ACHN (cell line): Measurements from ENCODE around the gene MAGI3.

Experiments
- DNase-seq: peaks from one replicate; pipeline ENCODE4 v3.0.0-alpha.2; 2015
- in situ Hi-C: cut with HindIII; loops from 2 replicates; pipeline ENCODE4 v1.10.0; 2017; ENCODE audit warnings: low sequenced_read_pairs, low pct_ligation_motif_present, low pct_unique_long_range_greater_than_20kb

Gene MAGI3

DNA sequence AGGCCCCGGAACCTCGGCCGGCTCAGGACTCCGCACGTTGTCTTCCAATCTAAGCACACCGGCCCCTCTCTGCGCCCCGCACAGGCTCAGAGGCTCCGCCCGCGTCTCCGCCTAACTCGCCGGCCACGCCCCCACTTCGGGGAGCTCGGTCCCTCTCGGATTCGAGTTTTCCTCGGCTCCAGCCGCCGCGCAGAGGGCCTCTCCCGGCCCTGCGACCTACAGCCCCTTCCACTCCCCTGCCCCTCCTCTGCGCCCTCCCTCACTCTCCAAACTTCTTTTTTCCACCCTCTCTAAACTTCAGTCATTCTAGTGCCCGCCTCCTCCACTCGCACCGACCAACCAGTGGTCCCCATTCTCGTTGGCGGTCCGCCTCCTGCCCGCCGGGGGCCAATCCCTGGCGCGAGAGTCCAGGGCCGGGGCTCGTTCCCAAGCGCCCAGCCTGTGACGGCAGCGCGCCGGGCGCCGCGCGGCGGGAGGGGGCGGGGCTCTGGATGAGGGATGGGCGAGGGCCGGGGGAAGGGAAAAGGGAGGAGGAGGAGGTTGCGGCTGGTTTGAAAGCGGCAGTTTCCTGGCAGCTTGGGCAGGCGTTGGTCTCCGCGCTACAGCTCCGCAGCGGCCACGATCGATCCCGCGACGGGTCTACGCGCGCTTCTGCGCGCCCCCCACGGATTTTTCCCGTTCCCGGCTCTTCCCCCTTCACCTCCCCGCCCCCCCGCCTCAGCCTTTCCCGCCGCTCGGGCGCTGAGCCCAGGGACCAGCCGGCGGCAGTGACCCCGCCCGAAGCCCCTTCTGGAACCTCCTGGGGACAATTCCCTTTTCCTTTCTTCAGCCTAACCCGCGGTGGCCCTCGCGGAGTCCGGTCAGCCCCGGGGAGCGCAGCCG lies at the start of gene MAGI3:
Gene MAGI3, plus strand, starts transcription at position 563 of the 882 bp plus-strand sequence. CDS start 519 bp downstream, outside the sequence.
- in situ Hi-C loops: no loop called here
- peak; percentile 96 for DNase-seq

DNA sequence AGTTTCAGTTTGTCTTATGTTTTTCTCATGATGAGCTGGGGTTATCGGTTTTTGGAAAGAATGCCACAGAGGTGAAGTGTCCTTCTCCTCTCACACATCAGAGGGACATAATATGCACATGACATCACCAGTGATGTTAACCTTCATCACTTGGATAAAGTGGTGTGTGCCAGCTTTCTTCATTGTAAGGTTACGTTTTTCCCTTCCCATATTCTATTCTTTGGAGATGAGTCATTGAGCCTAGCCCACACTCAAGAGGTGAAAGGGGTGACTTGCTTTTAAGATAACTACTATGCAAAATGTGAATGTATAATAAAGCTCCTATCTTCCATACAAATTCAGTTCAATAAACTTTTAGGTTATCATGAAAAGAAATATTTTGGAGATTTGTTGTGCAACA lies 36.7 kb upstream of the MAGI3 start:
- DNase-seq: no peak
- in situ Hi-C loops: no loop called here

DNA sequence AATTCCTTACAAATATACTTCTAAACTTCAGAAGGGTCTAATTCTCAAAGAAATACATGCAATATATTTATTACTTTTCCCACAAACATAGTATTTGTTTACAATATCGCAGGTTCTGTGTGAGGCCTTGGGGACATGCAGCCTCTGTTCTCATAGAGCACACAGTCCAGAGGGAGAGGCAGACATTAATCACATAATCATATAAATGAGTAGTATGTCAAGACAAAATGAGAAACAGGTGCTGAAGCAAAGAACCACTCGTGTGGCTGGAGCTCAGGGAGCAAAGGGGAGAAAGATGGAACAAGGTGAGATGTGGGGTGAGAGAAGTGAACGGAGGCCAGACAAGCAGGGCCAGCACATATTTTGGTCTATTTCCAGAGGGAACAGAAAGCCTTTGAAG lies 26.4 kb upstream of the MAGI3 start:
- no peak for DNase-seq
- in situ Hi-C loops: no loop called here

DNA sequence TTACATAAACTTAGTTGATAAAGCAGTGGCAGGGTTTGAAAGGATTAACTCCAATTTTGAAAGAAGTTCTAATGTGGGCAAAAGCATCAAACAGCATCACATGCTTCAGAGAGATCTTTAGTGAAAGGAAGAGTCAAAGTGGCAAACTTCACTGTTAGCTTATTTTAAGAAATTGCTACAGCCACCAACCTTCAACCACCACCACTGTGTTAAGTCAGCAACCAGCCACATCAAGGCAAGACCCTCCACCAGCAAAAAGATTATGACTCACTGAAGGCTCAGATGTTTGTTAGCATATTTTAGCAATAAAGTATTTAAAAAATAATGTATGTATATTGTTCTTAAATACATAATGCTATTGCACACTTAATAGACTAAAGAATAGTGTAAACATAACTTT lies 21.3 kb upstream of the MAGI3 start:
- in situ Hi-C loops: no loop called here
- no peak for DNase-seq

DNA sequence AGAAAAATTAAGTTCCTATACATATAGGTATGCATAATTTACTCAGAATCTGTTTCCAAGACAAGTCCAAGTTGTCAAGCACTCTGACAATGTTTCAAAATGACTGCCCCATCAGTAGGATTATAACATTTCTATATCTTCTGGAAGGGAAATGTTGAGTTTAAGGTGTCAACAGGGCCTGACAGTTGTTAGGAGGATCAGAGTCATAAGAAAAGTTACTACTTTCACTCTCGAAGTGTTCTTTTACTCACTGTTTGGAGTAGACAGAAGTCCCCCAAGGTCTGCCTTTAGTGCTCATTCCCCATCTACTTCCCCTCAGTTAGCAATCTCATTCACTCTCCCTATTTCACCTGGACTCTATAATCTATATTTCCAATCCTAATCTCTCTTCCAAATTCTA lies 20.6 kb upstream of the MAGI3 start:
- in situ Hi-C loops: no loop called here

DNA sequence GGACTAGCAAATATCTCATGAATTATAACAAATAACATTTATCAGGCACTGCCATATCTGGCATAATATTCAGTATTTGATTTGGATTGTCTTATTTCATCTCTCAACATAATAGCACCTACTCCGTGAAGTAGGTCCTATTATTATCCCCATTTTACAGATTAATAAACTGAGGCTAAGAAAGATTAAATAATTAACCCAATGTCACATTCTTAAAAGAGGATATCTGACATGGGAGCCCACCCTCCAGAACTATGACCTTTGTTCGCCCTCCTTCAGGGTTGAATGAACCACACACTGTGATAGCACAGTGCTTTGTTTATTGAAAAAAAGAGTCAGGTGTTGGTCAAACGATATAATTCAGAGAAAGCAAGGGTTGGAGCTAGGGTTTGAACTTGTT lies 19.4 kb upstream of the MAGI3 start:
- in situ Hi-C loops: no loop called here
- no peak for DNase-seq

More for the DNA sequence above, 20.6 kb upstream of the MAGI3 start:
- DNase-seq: no peak

DNA sequence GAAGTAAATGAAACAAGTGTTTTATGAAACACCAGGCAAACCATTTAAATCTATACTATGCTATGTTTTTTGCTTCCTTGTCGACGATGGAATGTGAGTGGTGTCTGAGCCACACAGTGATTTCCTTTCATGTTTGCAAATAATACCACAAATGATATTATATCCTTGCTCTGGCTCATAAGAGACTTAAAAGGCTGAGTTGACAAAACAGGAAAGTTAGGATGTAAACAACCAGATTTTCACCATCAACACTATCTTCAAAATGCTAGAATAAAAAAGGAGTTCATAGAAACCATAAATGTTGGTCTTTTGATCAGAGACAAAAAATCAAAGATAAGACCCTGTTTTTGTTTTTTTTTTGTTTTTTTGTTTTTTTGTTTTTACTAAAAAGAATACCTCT lies 17.8 kb upstream of the MAGI3 start:
- in situ Hi-C loops: no loop called here
- DNase-seq: no peak

DNA sequence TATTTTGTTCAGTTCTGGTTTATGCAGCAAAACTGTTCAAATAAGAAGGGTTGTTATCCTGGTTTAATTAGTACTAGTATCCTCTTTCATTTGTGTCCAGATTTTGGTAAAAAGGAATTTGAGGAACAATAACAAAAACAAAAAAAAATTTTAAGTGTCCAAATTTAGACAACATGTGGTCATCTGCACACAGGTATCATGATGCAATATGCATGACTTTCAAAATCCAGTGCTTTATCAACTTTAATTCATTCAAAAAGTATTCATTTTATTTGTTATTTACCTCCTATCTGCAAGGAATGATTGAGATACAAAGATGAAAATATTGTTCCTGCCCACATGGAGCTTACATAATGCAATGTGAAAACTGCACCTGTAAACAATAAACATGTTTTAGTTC lies 16.7 kb upstream of the MAGI3 start:
- DNase-seq: no peak
- in situ Hi-C loops: no loop called here

DNA sequence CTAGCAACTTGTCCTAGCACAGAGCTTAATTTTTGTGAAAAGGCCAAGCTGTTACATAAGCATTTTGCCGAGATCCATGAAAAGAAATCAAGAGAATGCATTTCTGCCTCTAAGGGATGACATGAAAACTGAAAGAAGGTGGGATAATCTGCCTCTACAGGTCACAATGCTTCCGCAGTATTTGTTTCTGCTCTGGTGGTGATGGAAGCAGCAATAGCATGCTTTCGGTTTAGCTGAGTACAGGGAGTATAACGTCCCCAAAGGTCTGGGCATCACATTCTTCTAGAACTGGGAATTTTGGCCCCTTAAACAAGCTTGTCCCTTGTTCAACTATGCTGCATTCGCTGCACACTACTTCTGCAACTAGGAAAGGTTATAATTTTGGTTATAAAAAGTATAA lies 14.4 kb upstream of the MAGI3 start:
- DNase-seq: no peak

DNA sequence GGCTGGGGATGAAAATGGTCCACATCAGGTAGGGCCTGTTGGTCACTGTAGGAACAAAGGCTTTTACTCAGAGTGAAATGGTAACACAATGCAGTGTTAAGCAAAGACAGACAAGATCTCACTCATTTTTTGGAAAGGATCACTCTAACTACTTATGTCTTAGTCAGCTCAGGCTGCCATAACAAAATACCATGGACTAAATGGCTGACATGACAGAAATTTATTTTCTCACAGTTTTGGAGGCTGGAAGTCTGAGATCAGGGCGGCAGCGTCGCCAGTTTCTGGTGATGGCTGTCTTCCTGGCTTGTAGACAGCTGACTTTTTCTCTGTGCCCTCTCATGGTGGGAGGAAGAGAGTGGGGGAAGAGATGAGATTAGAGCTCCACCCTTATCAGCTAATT lies 10.2 kb upstream of the MAGI3 start:
- in situ Hi-C loops: no loop called here
- no peak for DNase-seq

More for the DNA sequence above, 14.4 kb upstream of the MAGI3 start:
- in situ Hi-C loops: no loop called here

DNA sequence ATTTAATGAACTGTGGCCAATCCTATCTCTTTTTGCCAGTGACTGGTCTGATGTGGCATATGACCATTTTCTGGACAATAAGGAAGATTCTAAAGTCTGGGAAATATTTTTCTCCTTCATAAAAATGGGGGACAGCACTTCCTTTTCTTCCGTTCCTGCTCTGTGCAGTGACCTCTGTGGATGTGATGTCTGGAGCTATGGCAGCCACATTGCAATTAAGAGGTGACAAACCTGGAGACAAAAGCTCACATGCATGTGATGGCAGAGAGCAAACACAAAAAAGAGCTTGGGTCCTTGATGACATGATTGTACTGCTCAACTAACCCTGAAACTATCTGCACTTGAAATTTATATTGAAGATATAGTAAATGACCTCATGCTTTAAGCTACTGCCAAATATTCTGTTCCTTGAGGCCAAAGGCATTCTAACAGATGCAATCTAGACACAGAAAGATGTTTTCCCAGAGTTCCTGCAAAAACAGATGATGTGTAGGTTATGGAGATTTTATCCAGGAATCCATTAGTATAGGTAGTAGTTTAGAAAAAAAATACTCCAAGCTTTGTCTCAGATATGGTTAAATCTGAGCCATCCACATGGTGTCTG lies 2.2 kb upstream of the MAGI3 start:
- in situ Hi-C loops: no loop called here
- DNase-seq: no peak

DNA sequence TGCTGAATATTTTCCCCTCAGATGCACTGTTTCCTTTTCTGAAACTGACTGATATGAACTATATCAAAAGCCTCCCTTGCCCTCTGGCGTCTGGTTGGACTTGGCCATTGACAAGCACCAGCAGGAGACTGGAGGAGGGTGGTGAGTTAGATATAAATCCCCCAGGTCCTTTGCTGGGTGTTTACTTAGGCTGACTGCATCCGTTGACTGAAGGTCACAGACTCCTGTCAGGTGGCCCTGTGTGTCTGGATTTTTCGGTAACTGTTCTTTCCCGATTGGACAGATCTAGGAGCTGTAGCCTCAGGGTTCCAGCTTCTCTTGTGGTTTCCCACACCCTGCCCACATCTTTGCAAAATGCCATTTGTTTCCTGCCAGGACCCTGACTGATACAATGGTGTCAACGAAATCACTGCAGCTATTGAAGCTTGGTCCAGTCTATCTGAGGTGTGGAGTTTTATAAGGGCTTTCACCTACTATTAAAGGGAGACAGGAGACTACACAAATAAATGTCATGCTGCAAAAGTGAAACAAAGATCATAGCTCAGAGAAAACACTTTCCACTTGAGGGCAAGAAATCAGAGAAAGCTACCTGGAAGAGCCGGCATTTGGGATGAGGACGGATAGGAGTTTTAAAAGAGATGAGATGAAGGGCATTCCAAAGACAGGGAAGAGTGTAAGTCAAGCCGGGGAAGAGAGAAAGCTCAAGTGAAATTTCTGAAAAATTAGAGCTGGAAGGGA lies 1.5 kb upstream of the MAGI3 start:
- DNase-seq: no peak
- in situ Hi-C loops: no loop called here

DNA sequence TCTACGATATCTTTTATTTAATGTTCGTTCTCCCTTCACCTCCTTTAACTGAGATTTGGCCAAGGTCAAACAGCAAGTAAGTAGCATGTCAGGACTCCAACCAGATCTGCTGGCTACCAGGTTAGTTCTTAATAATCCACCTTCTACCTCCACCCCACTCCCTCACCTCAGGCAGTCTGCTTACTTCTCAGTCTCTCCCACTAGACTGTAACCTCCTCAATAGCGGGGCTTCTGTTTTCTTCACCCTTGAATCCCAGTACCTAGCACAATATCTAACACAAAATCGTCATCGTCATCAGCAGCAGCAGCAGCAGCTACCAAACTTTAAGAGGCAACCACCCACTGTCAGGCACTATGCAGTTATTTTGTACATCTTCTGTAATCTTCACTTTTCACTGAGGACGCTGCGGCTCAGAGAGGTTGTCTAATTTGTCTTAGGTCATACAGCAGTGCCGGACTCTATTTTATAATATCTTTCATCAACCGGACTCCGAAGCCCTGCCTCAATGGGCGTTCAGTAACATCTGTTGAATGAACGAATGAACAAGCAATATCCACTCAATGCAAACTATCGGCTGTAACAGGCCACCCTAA lies 859 bp upstream of the MAGI3 start:
- no peak for DNase-seq

DNA sequence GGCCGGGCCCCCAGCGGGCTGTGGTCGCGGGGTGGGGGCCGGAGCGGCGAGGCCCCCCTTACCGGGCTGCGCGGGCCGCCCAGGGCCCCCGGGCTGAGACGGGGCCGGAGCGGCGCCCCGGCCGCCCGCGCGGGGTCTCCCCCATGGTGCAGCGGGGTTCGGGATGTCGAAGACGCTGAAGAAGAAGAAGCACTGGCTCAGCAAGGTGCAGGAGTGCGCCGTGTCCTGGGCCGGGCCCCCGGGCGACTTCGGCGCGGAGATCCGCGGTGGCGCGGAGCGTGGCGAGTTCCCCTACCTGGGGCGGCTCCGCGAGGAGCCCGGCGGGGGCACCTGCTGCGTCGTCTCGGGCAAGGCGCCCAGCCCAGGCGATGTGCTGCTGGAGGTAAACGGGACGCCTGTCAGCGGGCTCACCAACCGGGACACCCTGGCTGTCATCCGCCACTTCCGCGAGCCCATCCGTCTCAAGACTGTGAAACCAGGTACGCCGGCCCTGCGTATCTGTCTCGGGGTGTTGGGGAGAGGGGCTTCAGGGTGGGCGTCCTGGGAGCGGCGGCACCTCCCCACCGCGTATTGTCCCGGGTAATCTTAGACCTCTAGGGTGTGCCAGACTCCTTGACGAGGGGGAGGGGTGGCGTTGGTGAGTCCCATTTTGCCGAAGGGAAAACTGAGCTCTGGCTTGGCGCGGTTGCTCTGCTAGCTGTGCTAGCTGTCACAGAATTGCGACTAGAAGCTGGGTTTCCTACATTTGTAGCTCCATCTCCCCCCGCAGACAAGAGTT lies 745 bp downstream of the MAGI3 start:
- DNase-seq: peak; percentile 47
- in situ Hi-C loops: no loop called here

More for the DNA sequence above, 859 bp upstream of the MAGI3 start:
- in situ Hi-C loops: no loop called here

DNA sequence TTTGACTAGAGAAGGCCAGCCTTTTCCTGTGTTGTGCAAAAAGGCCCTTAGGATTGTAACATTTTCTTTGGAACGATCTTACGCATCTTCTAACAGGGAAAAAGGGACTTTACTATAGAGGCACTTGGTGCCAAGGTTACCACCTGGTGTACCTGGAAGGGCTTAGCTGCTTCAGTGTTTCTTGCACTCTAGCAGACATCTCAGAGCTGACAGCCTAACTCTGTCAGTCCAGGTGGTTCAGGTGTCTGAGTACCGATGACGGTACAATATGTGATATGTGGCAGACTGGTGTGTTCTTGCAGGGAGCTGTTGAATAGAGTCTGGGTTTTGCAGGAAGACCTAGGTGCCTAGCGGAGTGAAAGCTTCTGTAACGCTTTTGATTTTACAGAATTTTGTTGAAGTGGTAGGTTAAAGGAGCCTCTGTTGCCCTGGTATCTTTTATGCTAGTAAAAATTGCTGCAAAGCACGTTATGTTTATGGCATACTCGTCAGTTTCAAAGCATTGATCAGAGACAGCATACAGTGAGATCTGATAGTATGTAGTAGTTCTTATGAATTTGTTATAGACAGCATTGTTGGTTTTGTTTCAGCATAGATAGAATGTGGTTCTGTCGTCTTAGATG lies 1.4 kb downstream of the MAGI3 start:
- peak; percentile 30 for DNase-seq
- in situ Hi-C loops: no loop called here

DNA sequence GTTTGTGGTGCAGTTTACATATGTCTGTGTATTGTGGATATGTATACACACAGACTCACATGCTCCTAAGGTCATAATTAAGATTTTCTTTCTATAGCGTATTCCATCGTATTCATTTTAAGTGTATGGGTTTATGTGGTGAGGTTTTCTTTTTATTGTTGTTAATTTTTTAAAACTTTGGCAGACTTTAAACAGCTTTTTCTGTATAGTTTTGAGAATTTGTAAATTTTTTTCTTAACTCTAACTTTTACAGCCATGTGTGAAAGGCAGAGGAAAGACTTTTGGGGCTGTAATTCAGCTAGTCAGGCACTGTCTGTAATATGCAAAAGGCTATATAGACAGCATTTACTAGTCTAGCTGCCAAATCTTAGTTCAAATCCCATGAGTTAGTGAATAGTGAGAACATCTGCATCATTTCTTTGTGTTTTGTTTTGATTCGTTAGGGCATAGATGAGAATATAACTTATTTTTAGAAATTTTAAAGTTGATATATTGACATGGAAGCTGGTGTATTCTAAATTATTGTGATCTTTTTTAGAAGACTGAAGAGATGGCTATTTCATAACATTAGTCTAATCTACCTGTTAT lies 2.3 kb downstream of the MAGI3 start:
- in situ Hi-C loops: no loop called here
- no peak for DNase-seq

DNA sequence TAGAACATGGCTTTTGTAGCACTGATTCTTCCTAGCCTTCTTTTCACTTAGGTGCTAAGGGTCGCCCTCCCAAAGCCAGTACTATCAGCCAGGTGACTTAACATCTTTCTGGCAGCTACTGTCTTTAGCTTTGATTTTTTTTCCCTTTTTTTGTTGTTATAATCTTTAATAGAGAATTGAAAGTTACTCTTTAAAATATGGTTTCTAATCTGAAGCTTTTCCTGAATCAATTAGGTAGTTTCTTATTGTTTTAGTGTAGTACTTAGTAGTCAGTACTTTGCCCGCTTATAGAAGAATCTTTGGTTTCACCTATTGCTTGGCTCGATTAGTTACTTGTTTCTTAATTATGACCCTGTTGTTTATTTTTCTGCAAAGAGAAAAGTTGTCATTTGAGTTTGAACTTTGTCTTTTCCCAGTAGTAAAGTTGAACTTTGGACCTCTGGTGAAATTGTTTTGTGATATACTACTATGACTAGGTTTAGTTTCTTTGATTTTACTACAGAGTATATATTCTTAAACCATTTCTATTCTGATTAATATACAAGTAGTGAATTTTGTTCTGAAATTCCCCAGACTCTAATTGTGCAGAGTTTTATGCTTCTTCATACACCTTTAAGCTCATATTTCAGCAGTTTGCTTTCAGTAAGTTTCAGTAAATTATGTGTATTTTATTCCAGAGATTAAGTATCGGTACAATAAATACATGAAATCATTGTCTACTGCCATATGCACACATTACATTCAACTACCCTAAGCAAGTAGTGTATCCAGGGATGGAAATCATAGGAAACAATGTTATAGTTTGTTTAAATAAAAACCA lies 3.9 kb downstream of the MAGI3 start:
- in situ Hi-C loops: no loop called here
- DNase-seq: no peak
